B cell (primary cell): Measurements from ENCODE around the gene IL1RAP. TPM values are rescaled to one million over a fixed set of nuclear protein-coding genes. Genes with fewer than 3 reads are reported as not detected.

Experiments used
- ATAC-seq: fragments of 200-7000 bp; cut with Tn5 transposase; one replicate; pipeline ENCODE4 v1.10.0; 2021; ENCODE audit warnings: low read depth, mild to moderate bottlenecking, moderate number of reproducible peaks, moderate library complexity
- CTCF ChIA-PET: fragments of 350-600 bp; sonication (Branson Sonifier 250); formaldehyde crosslinking; loops from one replicate; lab custom pipeline; 2021; ENCODE audit warnings: antibody characterized with exemption, inconsistent platforms; lab: Charles Lee
- POLR2A ChIA-PET: fragments of 350-600 bp; sonication (Branson Sonifier 250); formaldehyde crosslinking; loops from one replicate; lab custom pipeline; 2021; ENCODE audit warnings: antibody characterized with exemption; lab: Charles Lee
- DNase-seq: peaks from one replicate; pipeline ENCODE4 v3.0.0; 2013
- H2AFZ ChIP-seq: 2 replicates; pipeline ENCODE4 v1.6.1; 2012; ENCODE audit warnings: mild to moderate bottlenecking, low read depth, low read length; ENCODE audit not compliant: insufficient read depth, poor library complexity, severe bottlenecking
- H3K27ac ChIP-seq, 2 donors: 1 replicate in 1 of 2; 2 replicates in 1 of 2; pipeline ENCODE4 v1.5.1; 2012 to 2013; ENCODE audit warnings: low read length in 2 of 2, mild to moderate bottlenecking in 2 of 2, moderate library complexity in 1 of 2
- H3K27me3 ChIP-seq, 4 experiments: fragments of 200-600 bp in 1 of 4; sonication (generic) in 1 of 4; replicated peaks in 1 of 4; 1 replicate in 2 of 4; 2 replicates in 2 of 4; pipeline versions ENCODE4 v1.6.1 to v1.7.0; 2013 to 2016; ENCODE audit warnings: low read length in 3 of 4, mild to moderate bottlenecking in 2 of 4, mixed read lengths in 1 of 4, moderate library complexity in 1 of 4; ENCODE audit not compliant: insufficient read depth in 4 of 4, control insufficient read depth in 3 of 4; ENCODE audit errors: control extremely low read depth in 1 of 4
- H3K36me3 ChIP-seq, 2 experiments: replicated peaks in 1 of 2; 1 replicate in 1 of 2; 2 replicates in 1 of 2; pipeline versions ENCODE4 v1.6.1 to v1.7.1; 2013; ENCODE audit warnings: low read length in 1 of 2; ENCODE audit not compliant: insufficient read depth in 2 of 2, control insufficient read depth in 1 of 2; ENCODE audit errors: control extremely low read depth in 1 of 2, extremely low read depth in 1 of 2
- H3K4me1 ChIP-seq, 2 donors: fragments of 200-600 bp in 1 of 2; sonication (generic) in 1 of 2; 1 replicate in 1 of 2; 2 replicates in 1 of 2; pipeline versions ENCODE4 v1.5.1 to v1.6.1; 2013 to 2017; ENCODE audit warnings: low read length in 2 of 2; ENCODE audit not compliant: control insufficient read depth in 2 of 2, insufficient read depth in 2 of 2
- H3K4me2 ChIP-seq: replicated peaks from 2 replicates; pipeline ENCODE3; 2012; ENCODE audit warnings: mild to moderate bottlenecking, low read depth, low read length; ENCODE audit not compliant: poor library complexity, severe bottlenecking
- H3K4me3 ChIP-seq, 5 experiments: fragments of 200-600 bp in 1 of 5; sonication (generic) in 1 of 5; 1 replicate in 3 of 5; 2 replicates in 2 of 5; pipeline versions ENCODE4 v1.5.1 to v1.7.0; 2011 to 2016; ENCODE audit warnings: low read length in 4 of 5, mild to moderate bottlenecking in 4 of 5, low read depth in 2 of 5, control low read depth in 1 of 5, moderate library complexity in 1 of 5; ENCODE audit not compliant: insufficient read depth in 1 of 5; ENCODE audit errors: control extremely low read depth in 1 of 5, extremely low read depth in 1 of 5
- H3K79me2 ChIP-seq: fragments of 200-600 bp; sonication (generic); one replicate; pipeline ENCODE4 v1.6.0; 2016; ENCODE audit warnings: low read length; ENCODE audit not compliant: control insufficient read depth, insufficient read depth
- H3K9ac ChIP-seq: fragments of 200-600 bp; sonication (generic); 2 replicates; pipeline ENCODE4 v1.6.1; 2017; ENCODE audit warnings: mild to moderate bottlenecking, low read length, moderate library complexity
- H3K9me3 ChIP-seq, 3 donors: one replicate each; pipeline versions ENCODE4 v1.6.1 to v1.7.1; 2013; ENCODE audit warnings: low read length in 2 of 3; ENCODE audit not compliant: control insufficient read depth in 2 of 3, insufficient read depth in 1 of 3; ENCODE audit errors: control extremely low read depth in 1 of 3
- H4K20me1 ChIP-seq: 2 replicates; pipeline ENCODE4 v1.6.0; 2012; ENCODE audit warnings: mild to moderate bottlenecking, low read length; ENCODE audit not compliant: insufficient read depth, control insufficient read depth, poor library complexity, severe bottlenecking
- H3K27ac Mint-ChIP-seq: one replicate; pipeline ENCODE4 v1.8.0; 2021; ENCODE audit warnings: mixed read lengths
- H3K27me3 Mint-ChIP-seq: one replicate; pipeline ENCODE4 v1.8.0; 2021; ENCODE audit warnings: mixed read lengths
- H3K4me1 Mint-ChIP-seq: one replicate; pipeline ENCODE4 v1.8.0; 2021; ENCODE audit warnings: mixed read lengths
- H3K4me3 Mint-ChIP-seq: one replicate; pipeline ENCODE4 v1.8.0; 2021; ENCODE audit warnings: mixed read lengths
- H3K9me3 Mint-ChIP-seq: one replicate; pipeline ENCODE4 v1.8.0; 2022; ENCODE audit warnings: mixed read lengths; ENCODE audit not compliant: insufficient read depth
- CTCF ChIP-seq: fragments of 200-600 bp; IDR thresholded peaks from one replicate; pipeline ENCODE4 v1.8.0; 2022; ENCODE audit warnings: antibody characterized with exemption, mild to moderate bottlenecking
- EZH2 ChIP-seq: IDR thresholded peaks from 2 replicates; pipeline ENCODE4 v1.6.1; 2012; ENCODE audit warnings: borderline replicate concordance, low read depth, mild to moderate bottlenecking, moderate library complexity, low read length; ENCODE audit not compliant: insufficient read depth, poor library complexity, severe bottlenecking
- WGBS: methylation state at CpG from one replicate; pipeline ENCODE4 v1.1.5; 2013; ENCODE audit warnings: missing lambda C conversion rate; ENCODE audit not compliant: insufficient coverage; 5-methylcytosine and 5-hydroxymethylcytosine counted together
- intact Hi-C: fragments of 100-400 bp; cut with micrococcal nuclease; formaldehyde crosslinking; loops from one replicate; pipeline ENCODE4 v1.10.0; 2022
- polyA plus RNA-seq: library from polyadenylated mRNA; depleted of rRNA; stranded (reverse); fragments of >200 nt; gene quantifications from 2 replicates; pipeline ENCODE4 v1.2.3, GENCODE V29; 2012
- total RNA-seq, 2 donors: library from RNA; stranded (reverse); fragments of 120-200 nt in 1 of 2; gene quantifications; 1 replicate in 1 of 2; 2 replicates in 1 of 2; pipeline versions ENCODE4 v1.2.3 to v1.2.4, GENCODE V29; 2013 to 2022

The IL1RAP gene
- total and polyA plus RNA-seq, 2 donors (not counting 1 experiment from before 2014, with no cell fraction given): 2.3 to 11.5 TPM

- Histone ChIP-seq H3K4me3 (no peak overlapping the region), H4K20me1 (no peaks in the 10 kb centered on the region), H3K4me1 (no peaks in the 10 kb centered on the region), H3K79me2 (no peaks in the 10 kb centered on the region), H3K9me3 (peaks cover 0 to 1% (median 0%) of the 10 kb centered on the region in 3 donors), H3K27ac (no peak overlapping the region), H3K36me3 (no peaks in the 10 kb centered on the region), H3K27me3 (peaks cover 0 to 11% (median 3%) of the 10 kb centered on the region in 4 experiments), H3K4me2 (no peak overlapping the region), H2AFZ (no peak overlapping the region), H3K9ac (no peak overlapping the region)
- Mint-ChIP-seq H3K4me1 (no peaks in the 10 kb centered on the region), H3K9me3 (no peaks in the 10 kb centered on the region), H3K27ac (no peak overlapping the region), H3K4me3 (no peak overlapping the region), H3K27me3 (peaks cover 6% of the 10 kb centered on the region)
- ChIA-PET POLR2A (no interaction called here), CTCF (interaction anchor here (2.8 kb wide), 1 partner anchor 733 kb away, joined by 17 read pairs; no protein-coding TSS in a partner anchor)
- TF ChIP-seq EZH2 (no peak), CTCF (no peak)
- DNase-seq (no peak), ATAC-seq (no peak)
- intact Hi-C loops: loop anchor here (10.0 kb wide), 1 partner anchor 110 kb away; no protein-coding TSS in a partner anchor
- WGBS: no CpG with 5 or more reads among the region's 1 CpG
These were observed 181.3 kb downstream of the IL1RAP start for GRCh38 chr3:190695225-190695624.

- Histone ChIP-seq H3K9ac (no peak overlapping the region), H3K36me3 (no peaks in the 10 kb centered on the region), H2AFZ (no peak overlapping the region), H3K79me2 (no peaks in the 10 kb centered on the region), H3K4me2 (no peak overlapping the region), H3K4me3 (no peak overlapping the region), H3K9me3 (peaks cover 0 to 1% (median 0%) of the 10 kb centered on the region in 3 donors), H3K27me3 (peaks cover 0 to 11% (median 4%) of the 10 kb centered on the region in 4 experiments), H3K4me1 (no peaks in the 10 kb centered on the region), H3K27ac (no peak overlapping the region), H4K20me1 (no peaks in the 10 kb centered on the region)
- no CpG with 5 or more reads among the region's 5 CpGs for WGBS
- Mint-ChIP-seq H3K4me1 (no peaks in the 10 kb centered on the region), H3K9me3 (no peaks in the 10 kb centered on the region), H3K27me3 (peaks cover 13% of the 10 kb centered on the region), H3K4me3 (no peak overlapping the region), H3K27ac (no peak overlapping the region)
- no peak for DNase-seq
- ChIA-PET POLR2A (no interaction called here), CTCF (interaction anchor here (1.5 to 2.8 kb wide), 2 partner anchors 182 to 734 kb away, joined by 11 to 17 read pairs; partner anchors contain the start of gene IL1RAP)
- TF ChIP-seq CTCF (no peak), EZH2 (no peak)
- intact Hi-C loops: loop anchor here (2.0 to 10.0 kb wide), 2 partner anchors 111 to 183 kb away; no protein-coding TSS in a partner anchor
- no peak for ATAC-seq
These were observed 182.1 kb downstream of the IL1RAP start for GRCh38 chr3:190695994-190696393.
